H9 (cell line): ENCODE measurements around the gene GNAS-AS1. TPM values are rescaled to one million over a fixed set of nuclear protein-coding genes. Genes with fewer than 3 reads are reported as not detected.

ENCODE experiments used
- DNase-seq: peaks from one replicate; pipeline ENCODE4 v3.0.0-alpha.2; 2017
- H2AFZ ChIP-seq: one replicate; pipeline ENCODE4 v1.6.1; 2013; ENCODE audit warnings: mild to moderate bottlenecking, low read length, control low read depth, moderate library complexity
- H2AK5ac ChIP-seq: 2 replicates; pipeline ENCODE4 v1.6.1; 2013; ENCODE audit warnings: low read length, control low read depth, mixed read lengths; ENCODE audit not compliant: insufficient read length
- H2BK120ac ChIP-seq: one replicate; pipeline ENCODE4 v1.6.1; 2013; ENCODE audit warnings: low read depth, mild to moderate bottlenecking, low read length, control low read depth, inconsistent platforms; ENCODE audit not compliant: poor library complexity, severe bottlenecking
- H2BK12ac ChIP-seq: 2 replicates; pipeline ENCODE4 v1.6.1; 2013; ENCODE audit warnings: low read length, control low read depth, mixed read lengths, low read depth; ENCODE audit not compliant: insufficient read length
- H2BK15ac ChIP-seq: 2 replicates; pipeline ENCODE4 v1.6.1; 2013; ENCODE audit warnings: low read depth, low read length, control low read depth
- H2BK20ac ChIP-seq: one replicate; pipeline ENCODE4 v1.6.1; 2013; ENCODE audit warnings: low read depth, mild to moderate bottlenecking, low read length, control low read depth, inconsistent platforms; ENCODE audit not compliant: poor library complexity, severe bottlenecking
- H2BK5ac ChIP-seq: 2 replicates; pipeline ENCODE4 v1.6.1; 2013; ENCODE audit warnings: low read length, control low read depth, mixed read lengths; ENCODE audit not compliant: insufficient read length
- H3K14ac ChIP-seq: 2 replicates; pipeline ENCODE4 v1.6.1; 2013; ENCODE audit warnings: low read length, control low read depth; ENCODE audit not compliant: insufficient read depth
- H3K18ac ChIP-seq: 2 replicates; pipeline ENCODE4 v1.6.1; 2013; ENCODE audit warnings: low read depth, mild to moderate bottlenecking, mixed read lengths, low read length, control low read depth; ENCODE audit not compliant: insufficient read length
- H3K23ac ChIP-seq: 2 replicates; pipeline ENCODE4 v1.6.1; 2013; ENCODE audit warnings: low read length, control low read depth, mixed read lengths, low read depth; ENCODE audit not compliant: insufficient read length
- H3K23me2 ChIP-seq: 2 replicates; pipeline ENCODE4 v1.6.1; 2013; ENCODE audit warnings: low read depth, mild to moderate bottlenecking, mixed read lengths, low read length, control low read depth; ENCODE audit not compliant: insufficient read length, poor library complexity, severe bottlenecking
- H3K27ac ChIP-seq: 2 replicates; pipeline ENCODE4 v1.5.1; 2013; ENCODE audit warnings: low read length, control low read depth, mixed read lengths, low read depth; ENCODE audit not compliant: insufficient read length
- H3K27me3 ChIP-seq: 2 replicates; pipeline ENCODE4 v1.6.1; 2013; ENCODE audit warnings: low read length, control low read depth, inconsistent platforms; ENCODE audit not compliant: insufficient read depth
- H3K4ac ChIP-seq: 2 replicates; pipeline ENCODE4 v1.6.1; 2013; ENCODE audit warnings: low read depth, mild to moderate bottlenecking, control low read depth, inconsistent platforms, low read length, moderate library complexity
- H3K4me1 ChIP-seq: 2 replicates; pipeline ENCODE4 v1.6.1; 2013; ENCODE audit warnings: low read length, control low read depth, inconsistent platforms; ENCODE audit not compliant: insufficient read depth
- H3K4me2 ChIP-seq: 2 replicates; pipeline ENCODE4 v1.6.1; 2013; ENCODE audit warnings: low read length, control low read depth, mixed read lengths; ENCODE audit not compliant: insufficient read length, insufficient read depth
- H3K56ac ChIP-seq: 2 replicates; pipeline ENCODE4 v1.6.1; 2013; ENCODE audit warnings: low read depth, mild to moderate bottlenecking, mixed read lengths, low read length, control low read depth; ENCODE audit not compliant: insufficient read length
- H3K79me1 ChIP-seq: 2 replicates; pipeline ENCODE4 v1.6.1; 2013; ENCODE audit warnings: low read depth, mild to moderate bottlenecking, moderate library complexity, low read length, control low read depth, inconsistent platforms; ENCODE audit not compliant: insufficient read depth, poor library complexity, severe bottlenecking
- H3K79me2 ChIP-seq: 2 replicates; pipeline ENCODE4 v1.6.1; 2013; ENCODE audit warnings: low read length, control low read depth, inconsistent platforms; ENCODE audit not compliant: insufficient read depth
- H3K9ac ChIP-seq: 2 replicates; pipeline ENCODE4 v1.6.1; 2013; ENCODE audit warnings: low read length, control low read depth, mixed read lengths; ENCODE audit not compliant: insufficient read length; ENCODE audit errors: extremely low read depth
- H3K9me3 ChIP-seq: one replicate; pipeline ENCODE4 v1.6.1; 2013; ENCODE audit warnings: low read depth, low read length, inconsistent platforms; ENCODE audit not compliant: control insufficient read depth
- H3T11ph ChIP-seq: one replicate; pipeline ENCODE4 v1.6.1; 2013; ENCODE audit warnings: mild to moderate bottlenecking, low read length, control low read depth, inconsistent platforms
- H4K20me1 ChIP-seq: one replicate; pipeline ENCODE4 v1.6.1; 2013; ENCODE audit not compliant: control insufficient read depth, insufficient read length, insufficient read depth
- H4K5ac ChIP-seq: 2 replicates; pipeline ENCODE4 v1.6.1; 2013; ENCODE audit warnings: low read depth, mild to moderate bottlenecking, mixed read lengths, low read length, control low read depth; ENCODE audit not compliant: insufficient read length
- H4K8ac ChIP-seq: replicated peaks from 2 replicates; pipeline ENCODE4 v1.6.1; 2013; ENCODE audit warnings: low read length, control low read depth, mixed read lengths, low read depth; ENCODE audit not compliant: insufficient read length
- H4K91ac ChIP-seq: 2 replicates; pipeline ENCODE4 v1.6.1; 2013; ENCODE audit warnings: low read depth, mild to moderate bottlenecking, moderate library complexity, mixed read lengths, low read length, control low read depth; ENCODE audit not compliant: insufficient read length
- H3K27ac Mint-ChIP-seq, 3 experiments: 2 replicates in 2 of 3; 3 replicates in 1 of 3; pipeline ENCODE4 v1.8.0; 2020 to 2021; ENCODE audit warnings: mixed read lengths in 3 of 3, mild to moderate bottlenecking in 1 of 3, moderate library complexity in 1 of 3
- H3K27me3 Mint-ChIP-seq: 2 replicates; pipeline ENCODE4 v1.8.0; 2021; ENCODE audit warnings: low read depth, mild to moderate bottlenecking, moderate library complexity, mixed read lengths
- H3K36me3 Mint-ChIP-seq, 3 experiments: 2 replicates in 2 of 3; 3 replicates in 1 of 3; pipeline ENCODE4 v1.8.0; 2020 to 2021; ENCODE audit warnings: low read depth in 3 of 3, mixed read lengths in 3 of 3; ENCODE audit not compliant: insufficient read depth in 1 of 3
- H3K4me1 Mint-ChIP-seq, 2 experiments: 2 replicates each; pipeline ENCODE4 v1.8.0; 2020; ENCODE audit warnings: mixed read lengths in 2 of 2
- H3K4me3 Mint-ChIP-seq, 2 experiments: 2 replicates in 1 of 2; 3 replicates in 1 of 2; pipeline ENCODE4 v1.8.0; 2020 to 2021; ENCODE audit warnings: mild to moderate bottlenecking in 2 of 2, mixed read lengths in 2 of 2, moderate library complexity in 1 of 2
- H3K9me3 Mint-ChIP-seq, 2 experiments: 2 replicates in 1 of 2; 3 replicates in 1 of 2; pipeline ENCODE4 v1.8.0; 2020; ENCODE audit warnings: mild to moderate bottlenecking in 2 of 2, mixed read lengths in 2 of 2, moderate library complexity in 1 of 2
- CTCF ChIP-seq: fragments of 200-600 bp; sonication (generic); conservative IDR thresholded peaks from 3 replicates; pipeline ENCODE4 v1.8.0; 2021; ENCODE audit warnings: antibody characterized with exemption, mild to moderate bottlenecking
- WGBS: extraction: QIAGEN DNeasy Blood & Tissue Kit; methylation state at CpG from one replicate; pipeline ENCODE4 v1.1.7; 2013; ENCODE audit warnings: missing lambda C conversion rate, low lambda C conversion rate, mixed read lengths; ENCODE audit not compliant: insufficient read length; ENCODE audit errors: extremely low coverage; 5-methylcytosine and 5-hydroxymethylcytosine counted together
- total RNA-seq: library from RNA; stranded (reverse); gene quantifications from 2 replicates; pipeline ENCODE4 v1.2.1, GENCODE V29; 2021

GNAS-AS1 gene
- total RNA-seq, 1 experiment from 2014 or later, result 11.3 TPM

- Histone ChIP-seq H3K79me1 (no peaks in the 10 kb centered on the region), H3K9ac (no peak overlapping the region), H3K4me2 (no peak overlapping the region), H2BK120ac (no peak overlapping the region), H2AFZ (no peak overlapping the region), H3T11ph (no peak overlapping the region), H4K91ac (no peak overlapping the region), H3K9me3 (no peaks in the 10 kb centered on the region), H2BK5ac (no peak overlapping the region), H3K4me1 (no peaks in the 10 kb centered on the region; the same call in 1 of the 2 replicates), H3K27me3 (no peaks in the 10 kb centered on the region), H4K20me1 (no peaks in the 10 kb centered on the region), H2BK20ac (no peak overlapping the region), H2AK5ac (no peak overlapping the region), H4K5ac (no peak overlapping the region), H3K18ac (no peak overlapping the region), H3K23me2 (no peaks in the 10 kb centered on the region), H3K23ac (no peak overlapping the region), H3K79me2 (no peaks in the 10 kb centered on the region), H3K56ac (no peak overlapping the region), H3K14ac (no peak overlapping the region; the same call in 1 of the 2 replicates), H2BK12ac (no peak overlapping the region), H3K4ac (no peak overlapping the region), H2BK15ac (no peak overlapping the region), H4K8ac (no peak overlapping the region), H3K27ac (no peak overlapping the region)
- peaks cover 17 to 54% of the 10 kb centered on the region in 2 experiments for H3K4me1 Mint-ChIP-seq
- no peaks in the 10 kb centered on the region; a peak in 1 of 5 replicates for H3K9me3 Mint-ChIP-seq
- H3K4me3 Mint-ChIP-seq, result no peak overlapping the region
- H3K27ac Mint-ChIP-seq, result peak overlapping the region in 1 of 3 experiments; percentile 27; a peak in 1 of 7 replicates
- TF ChIP-seq CTCF, result no peak
- peaks cover 14% of the 10 kb centered on the region for H3K27me3 Mint-ChIP-seq
- peaks cover 0 to 3% (median 0%) of the 10 kb centered on the region in 3 experiments; a peak in 1 of 7 replicates for H3K36me3 Mint-ChIP-seq
- DNase-seq, result no peak
- no CpG with 5 or more reads among the region's 29 CpGs for WGBS
Observed at GRCh38 chr20:58793512-58794420, 56.9 kb downstream of the GNAS-AS1 start.
